Erythroblast (primary cell): ENCODE results near the gene MED25.

Source experiments
- DNase-seq, 2 experiments: peaks; one replicate each; lab custom pipeline; 2025; lab: John Stamatoyannopoulos, UW
- GATA1 ChIP-seq: IDR thresholded peaks from 2 replicates; pipeline ENCODE4 v1.6.1; 2011; ENCODE audit warnings: low read depth, mild to moderate bottlenecking, control low read depth, low read length, moderate library complexity
- POLR2A ChIP-seq: IDR thresholded peaks from 2 replicates; pipeline ENCODE4 v1.6.1; 2011; ENCODE audit warnings: mild to moderate bottlenecking, low read length

The MED25 gene

DNA sequence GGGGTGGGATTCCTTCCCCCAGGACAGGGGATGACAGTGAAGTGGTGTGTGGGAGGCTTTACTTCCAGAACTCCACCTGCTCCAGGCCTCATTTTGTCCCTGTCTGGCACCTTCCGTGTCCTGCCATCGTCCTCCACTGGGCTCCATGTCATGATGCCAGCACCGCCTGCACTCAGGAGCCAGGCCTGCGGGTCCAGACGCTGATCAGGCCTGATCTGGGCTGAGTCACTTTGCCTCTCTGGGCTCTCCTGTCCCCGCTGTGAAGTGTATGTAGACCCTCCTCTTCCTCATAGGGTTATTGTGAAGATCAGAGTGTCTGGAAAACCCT, 14.6 kb upstream of the MED25 start:
- no peak for TF ChIP-seq GATA1
- TF ChIP-seq POLR2A = no peak
- DNase-seq = no peak

DNA sequence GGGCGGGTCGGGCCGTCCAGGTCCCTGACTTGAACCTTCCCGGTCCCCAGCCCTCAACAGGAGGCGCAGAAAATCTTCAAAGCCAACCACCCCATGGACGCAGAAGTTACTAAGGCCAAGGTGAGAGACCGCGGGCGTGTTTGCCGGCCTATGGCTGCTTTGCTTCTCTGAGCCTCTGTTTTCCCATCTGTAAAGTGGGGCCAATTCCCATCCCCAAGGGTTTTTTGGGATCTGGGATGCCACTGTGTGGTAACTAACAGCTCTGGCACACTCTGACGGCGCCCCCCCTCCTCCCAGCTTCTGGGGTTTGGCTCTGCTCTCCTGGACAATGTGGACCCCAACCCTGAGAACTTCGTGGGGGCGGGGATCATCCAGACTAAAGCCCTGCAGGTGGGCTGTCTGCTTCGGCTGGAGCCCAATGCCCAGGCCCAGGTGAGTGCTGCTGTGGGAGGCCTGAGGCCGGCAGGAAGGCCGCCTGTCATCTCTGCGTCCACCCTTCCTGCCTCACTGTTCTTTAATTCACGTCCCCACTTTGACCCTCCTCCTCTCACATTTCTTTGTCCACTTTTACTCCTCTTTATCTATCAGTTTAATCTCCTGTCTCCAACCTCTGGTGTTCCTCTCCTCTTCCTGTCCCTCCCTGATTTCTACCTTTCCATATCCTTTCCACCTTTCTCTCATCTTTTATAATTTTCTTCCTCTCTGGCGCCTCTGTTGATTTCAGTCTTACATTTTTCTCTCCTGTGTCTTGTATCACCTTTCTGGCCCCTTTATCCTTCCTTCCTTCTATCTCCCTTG, 12.1 kb upstream of the MED25 start:
- TF ChIP-seq GATA1 (no peak), POLR2A (no peak)
- DNase-seq = no peak

DNA sequence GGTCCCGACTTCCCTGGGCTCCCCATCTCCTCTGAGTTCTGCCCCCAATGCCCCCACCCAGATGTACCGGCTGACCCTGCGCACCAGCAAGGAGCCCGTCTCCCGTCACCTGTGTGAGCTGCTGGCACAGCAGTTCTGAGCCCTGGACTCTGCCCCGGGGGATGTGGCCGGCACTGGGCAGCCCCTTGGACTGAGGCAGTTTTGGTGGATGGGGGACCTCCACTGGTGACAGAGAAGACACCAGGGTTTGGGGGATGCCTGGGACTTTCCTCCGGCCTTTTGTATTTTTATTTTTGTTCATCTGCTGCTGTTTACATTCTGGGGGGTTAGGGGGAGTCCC, 11.5 kb upstream of the MED25 start:
- TF ChIP-seq GATA1 (no peak), POLR2A (no peak)

DNA sequence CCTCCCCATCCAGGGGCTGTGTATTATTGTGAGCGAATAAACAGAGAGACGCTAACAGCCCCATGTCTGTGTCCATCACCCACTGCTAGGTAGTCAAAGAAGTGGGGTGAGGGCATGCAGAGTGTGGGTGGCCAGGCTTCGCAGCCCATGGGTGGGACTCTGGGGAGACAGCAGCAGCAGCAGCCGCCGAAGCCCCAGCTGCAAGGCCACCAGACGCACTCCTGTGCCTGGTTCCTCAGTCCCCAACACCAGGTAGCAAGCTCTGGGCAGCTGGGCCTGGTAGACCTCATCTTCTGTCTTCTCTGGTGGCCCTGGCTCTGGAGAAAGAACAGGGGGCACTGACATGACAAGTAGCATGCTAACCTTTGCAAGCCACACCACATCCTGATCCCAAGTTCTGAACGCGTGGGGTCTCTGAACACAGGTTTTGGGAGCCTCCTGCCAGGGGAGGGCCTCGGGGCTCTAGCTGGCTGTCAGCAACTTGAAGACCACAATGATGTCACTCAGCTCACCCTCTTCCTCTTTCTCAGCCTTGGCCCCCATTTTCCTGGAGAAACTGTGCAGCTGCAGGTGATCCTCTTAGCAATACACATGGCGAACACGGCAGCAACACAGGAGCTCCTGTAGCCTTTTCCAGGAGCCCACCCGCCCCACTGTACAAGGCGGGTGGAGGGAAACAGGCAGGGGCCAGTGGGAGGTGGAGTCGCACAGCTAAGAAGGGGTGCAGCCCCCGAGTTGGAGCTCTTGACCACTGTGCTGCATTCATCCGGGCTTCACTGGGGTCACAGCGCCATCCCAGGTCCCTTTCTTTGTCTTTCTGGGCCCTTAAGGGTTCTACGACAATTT, 10.8 kb upstream of the MED25 start:
- no peak for DNase-seq
- TF ChIP-seq POLR2A (no peak), GATA1 (no peak)

More for the DNA sequence above, 11.5 kb upstream of the MED25 start:
- DNase-seq = no peak

DNA sequence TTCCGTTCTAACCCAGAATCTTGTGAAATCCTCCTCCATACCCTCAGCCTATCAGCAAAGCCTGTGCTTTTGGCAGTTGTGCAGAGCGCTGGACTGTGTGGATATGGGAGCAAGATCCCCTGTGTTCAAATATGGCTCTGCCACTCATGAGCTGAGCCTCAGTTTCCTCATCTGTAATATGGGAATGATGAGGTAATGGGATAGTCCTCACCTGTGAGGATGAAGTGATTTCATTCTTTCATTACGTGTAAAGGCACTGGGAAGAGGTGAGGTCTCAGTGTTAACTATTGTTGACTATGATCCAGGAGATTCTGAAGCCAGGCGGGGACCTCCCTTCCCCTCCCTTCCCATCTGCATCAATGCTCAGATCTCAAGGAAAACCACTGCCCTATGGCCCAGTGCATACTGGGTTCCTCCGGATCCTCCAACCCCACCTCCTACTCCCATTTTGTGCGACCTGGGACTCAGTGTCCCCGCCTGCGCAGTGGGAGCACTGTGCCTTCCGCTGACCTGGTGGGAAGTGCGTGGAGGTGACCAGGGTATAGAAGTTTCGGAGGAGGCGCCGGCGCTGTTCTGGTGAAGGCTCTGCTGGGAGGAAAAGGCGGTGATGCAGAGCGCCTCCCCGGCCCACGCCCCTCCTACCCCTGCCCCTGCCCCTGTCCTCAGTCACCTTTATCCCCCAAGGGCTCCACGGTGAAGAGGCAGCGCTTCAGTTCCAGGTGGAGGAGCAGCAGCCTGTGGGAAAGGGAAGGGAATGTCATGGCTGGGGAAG, 10.0 kb upstream of the MED25 start:
- DNase-seq = no peak
- no peak for TF ChIP-seq POLR2A
- no peak for TF ChIP-seq GATA1

DNA sequence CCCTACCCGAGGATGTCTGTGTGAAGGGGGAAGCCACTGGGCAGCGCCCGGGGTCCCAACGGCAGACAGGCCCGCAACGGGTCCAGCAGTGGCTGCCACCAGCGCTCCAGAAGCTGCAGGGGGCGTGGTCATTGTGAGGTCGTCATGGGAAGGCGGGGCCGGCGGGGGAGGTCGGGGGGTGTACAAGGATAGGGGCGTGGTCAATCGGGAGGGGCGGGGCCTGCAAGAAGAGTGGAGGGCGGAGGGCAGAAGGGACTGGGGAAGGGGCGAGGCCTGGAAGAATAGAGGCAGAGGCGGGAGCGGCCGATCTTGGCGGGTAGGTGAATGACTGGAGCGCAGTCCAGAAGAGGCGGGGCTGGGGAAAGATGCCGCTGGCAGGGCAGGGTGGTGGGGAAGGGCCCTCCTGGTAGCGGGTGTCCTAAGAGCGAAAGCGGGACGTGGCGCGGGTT, 9.4 kb upstream of the MED25 start:
- peak; percentile 90 to 94 for DNase-seq
- TF ChIP-seq GATA1 = no peak
- no peak for TF ChIP-seq POLR2A

DNA sequence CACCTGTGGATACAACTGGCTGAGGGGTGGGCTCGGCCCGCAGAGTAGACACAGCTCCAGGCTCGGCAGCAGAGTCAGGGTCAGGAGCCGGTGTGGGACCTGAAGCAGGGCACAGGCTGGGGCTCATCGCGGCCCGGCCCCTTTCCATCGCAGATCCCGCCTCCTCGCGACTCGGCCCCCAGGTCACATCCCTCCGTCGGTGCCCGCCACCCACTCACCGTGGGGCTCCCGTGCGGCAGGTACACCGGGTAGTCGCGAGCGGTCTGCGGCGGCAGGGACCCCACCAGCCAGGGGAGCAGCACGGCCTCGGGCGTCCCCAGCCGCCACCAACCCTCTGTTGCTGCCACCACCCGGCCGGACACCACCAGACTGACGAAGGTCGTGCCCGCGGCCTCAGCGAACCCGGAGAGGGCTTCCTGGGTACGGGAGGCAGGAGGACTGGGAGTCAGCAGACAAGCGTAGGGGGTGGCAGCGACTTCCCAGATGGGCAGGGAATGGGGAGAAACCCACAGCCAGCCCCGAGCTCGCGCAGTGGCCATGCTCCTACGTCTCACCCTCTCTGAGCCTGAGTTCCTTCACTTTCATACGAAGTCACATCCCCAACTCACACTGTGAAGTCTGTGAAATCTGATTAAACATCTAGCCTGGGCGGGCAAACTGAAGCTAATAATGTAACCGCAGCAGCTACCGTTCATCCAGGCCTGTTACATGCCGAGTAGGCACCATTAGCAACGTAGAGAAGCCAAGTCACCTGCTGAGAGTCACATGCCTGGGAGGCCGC, 8.7 kb upstream of the MED25 start:
- DNase-seq = peak in 1 of 2 experiments; percentile 64
- TF ChIP-seq GATA1 (no peak), POLR2A (peak; percentile 54)

DNA sequence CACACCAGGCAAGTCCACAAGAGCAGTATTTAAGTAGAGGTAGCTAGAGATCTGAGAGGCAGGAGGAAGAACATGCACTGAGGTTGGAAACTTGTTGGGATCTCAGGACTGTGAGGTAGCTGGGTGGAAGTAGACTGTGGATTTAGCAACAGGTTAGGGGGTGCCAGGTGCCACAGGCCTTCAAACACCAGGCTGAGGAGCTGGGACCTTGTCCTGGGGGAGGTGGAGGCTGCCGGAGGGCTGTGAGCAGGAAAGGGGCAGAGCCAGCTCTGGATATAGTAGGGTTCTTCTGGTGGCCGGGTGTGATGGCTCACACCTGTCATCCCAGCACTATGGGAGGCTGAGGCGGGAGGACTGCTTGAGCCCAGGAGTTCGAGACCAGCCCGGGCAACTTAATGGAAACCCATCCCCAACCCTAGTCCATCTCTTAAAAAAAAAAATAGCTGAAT, 8.1 kb upstream of the MED25 start:
- TF ChIP-seq GATA1 (no peak), POLR2A (no peak)
- no peak for DNase-seq

DNA sequence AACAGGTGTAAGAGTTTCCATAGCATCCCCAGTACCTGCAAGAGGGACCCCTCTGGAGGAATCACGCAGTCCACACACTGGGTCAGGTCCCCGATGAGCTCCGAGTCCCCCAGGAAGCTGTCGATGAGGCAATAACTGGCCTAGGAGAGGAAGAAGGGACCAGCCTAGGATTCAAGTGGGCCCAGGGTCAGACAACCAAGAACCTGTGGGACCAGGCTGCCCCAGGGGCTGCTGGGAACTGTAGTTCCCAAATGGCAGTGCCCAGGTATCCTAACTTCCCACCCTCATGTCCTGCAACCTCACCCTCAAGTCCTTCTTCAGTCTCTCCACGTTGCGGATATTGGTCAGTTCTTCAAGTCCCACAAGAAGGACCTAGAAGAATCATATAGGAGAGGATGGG, 6.8 kb upstream of the MED25 start:
- no peak for DNase-seq
- TF ChIP-seq POLR2A (no peak), GATA1 (no peak)

DNA sequence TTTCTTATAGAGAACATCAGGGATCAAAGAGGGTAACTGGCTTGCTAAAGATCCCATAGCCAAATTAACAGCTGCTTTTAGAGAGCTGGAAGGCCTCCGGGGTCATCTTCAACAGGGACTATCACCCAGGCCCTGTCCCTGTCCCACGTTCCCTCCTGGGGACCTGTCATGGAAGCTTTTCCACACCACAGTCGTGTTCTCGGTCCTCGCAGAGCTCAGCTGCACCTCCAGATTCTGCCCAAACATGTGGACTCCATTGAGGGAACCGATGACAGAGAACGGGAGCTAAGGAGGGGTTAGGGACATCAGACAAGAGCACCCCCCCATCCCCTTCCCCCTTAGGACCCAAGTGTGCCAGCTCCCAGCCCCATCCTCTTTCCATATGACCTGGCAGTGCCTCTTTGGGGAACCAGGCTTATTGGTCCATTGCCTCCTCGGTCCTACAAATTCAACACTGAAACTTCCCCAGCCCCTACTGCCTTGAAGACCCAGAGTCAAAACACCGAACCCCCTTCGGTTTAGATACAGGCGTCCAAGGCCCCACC, 5.6 kb upstream of the MED25 start:
- TF ChIP-seq GATA1 = no peak
- TF ChIP-seq POLR2A = no peak

DNA sequence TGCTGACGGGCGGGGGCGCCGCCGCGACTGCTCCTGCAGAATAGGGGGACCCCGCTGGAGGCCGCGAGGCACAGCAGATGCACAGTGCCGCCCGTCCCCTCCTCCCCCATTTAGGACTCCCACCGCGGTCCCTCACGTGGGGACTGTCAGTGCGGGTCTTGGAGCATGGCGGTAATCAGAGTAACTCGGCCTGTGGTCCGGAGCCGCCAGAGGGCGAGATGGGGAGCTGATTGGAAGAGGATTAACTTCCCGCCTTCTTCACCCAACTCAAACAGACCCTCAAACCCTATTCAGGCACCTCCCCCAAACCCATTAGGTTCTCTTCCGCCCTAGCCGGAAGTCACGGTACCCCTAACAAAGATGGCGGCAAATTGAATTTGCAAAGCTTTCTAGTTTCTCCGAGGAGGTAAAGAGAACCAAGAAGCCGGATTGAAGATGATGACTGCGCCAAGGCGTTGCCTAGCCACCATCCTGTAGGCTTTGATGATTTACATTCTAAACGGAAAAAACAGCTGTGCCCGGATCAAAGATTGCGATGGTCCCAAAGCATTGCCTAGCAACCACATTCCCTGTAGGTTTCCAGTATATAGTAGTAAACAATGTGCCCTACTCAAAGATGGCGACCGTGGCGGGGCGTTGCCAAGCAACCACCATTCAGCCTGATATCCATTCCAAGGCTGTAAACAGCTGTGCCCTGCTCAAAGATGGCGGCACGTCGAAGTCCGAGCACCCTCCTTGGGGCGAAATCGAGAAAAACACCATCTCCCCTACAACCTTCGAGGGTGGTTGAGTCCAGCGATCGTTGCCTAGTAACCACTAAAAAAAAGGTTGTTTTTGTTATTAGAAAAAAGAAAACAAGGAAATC, 4.9 kb upstream of the MED25 start, which contains the start of gene FUZ:
Gene FUZ, minus strand, starts transcription at position 296 of the 865 bp plus-strand sequence. Its CDS starts 186 bp downstream, at position 110.
- no peak for TF ChIP-seq GATA1
- TF ChIP-seq POLR2A = peak; percentile 52

More for the DNA sequence above, 5.6 kb upstream of the MED25 start:
- no peak for DNase-seq

DNA sequence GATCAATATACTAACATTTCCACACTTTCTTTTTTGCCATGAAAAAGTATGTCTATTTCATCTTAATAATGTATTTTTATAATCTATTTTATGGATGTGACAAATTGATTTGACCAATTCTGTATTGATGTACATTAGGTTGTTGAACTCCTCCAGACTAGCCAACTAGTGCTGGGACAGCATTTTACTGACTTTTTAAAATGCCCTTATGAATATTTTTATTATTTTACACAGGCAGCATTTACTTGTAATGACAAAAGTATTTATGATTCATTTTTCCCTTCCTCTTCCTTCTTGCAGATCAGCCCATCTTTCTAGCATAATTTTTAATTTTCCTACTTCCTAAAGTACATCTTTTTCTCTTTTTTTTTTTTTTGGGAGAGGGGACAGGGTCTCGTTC, 4.1 kb upstream of the MED25 start:
- TF ChIP-seq POLR2A (no peak), GATA1 (no peak)
- DNase-seq = no peak

More for the DNA sequence above, 4.9 kb upstream of the MED25 start, which contains the start of gene FUZ:
- peak; percentile 99 to 100 for DNase-seq
